ENCODE results near the gene LRP1B.

DNA sequence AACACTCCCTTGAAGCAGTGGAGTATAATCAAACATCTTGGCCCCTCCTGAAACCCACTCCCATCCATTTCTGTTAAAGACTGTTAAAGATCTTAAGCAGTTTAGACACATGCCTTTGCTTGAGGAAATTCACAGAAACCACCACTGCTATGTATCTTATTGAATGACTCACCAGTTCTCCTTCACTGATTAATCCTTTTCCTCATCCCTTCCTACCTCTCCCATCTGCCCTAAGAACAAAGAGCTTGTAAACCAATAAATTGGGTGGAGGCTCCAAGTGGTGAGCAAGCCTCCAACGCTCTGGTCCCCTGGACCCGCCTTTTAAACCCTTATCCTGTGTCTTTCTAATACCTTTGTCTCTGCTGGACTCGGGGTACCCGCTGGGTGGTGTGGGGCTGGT, 746.1 kb downstream of the LRP1B start:
- TF ChIP-seq CTCF (IDR thresholded peaks at IDR 0.05): no peak
- TF ChIP-seq EZH2 (IDR thresholded peaks at IDR 0.05; ENCODE audit: borderline replicate concordance, insufficient read depth, low read depth, low read length, poor library complexity, severe bottlenecking): no peak
